Activated CD8-positive, alpha-beta memory T cell treated with anti-CD3 and anti-CD28 coated beads for 4 hours (primary cell): ENCODE results near the gene DAGLA.
A peak's percentile ranks its signal among the peaks of the same experiment; 100 is the strongest.
"Not testable (repeated sequence)": the region's sequence is repeated elsewhere in the genome, so short reads cannot be mapped to it uniquely, and the experiment has no call there.

Experiments
- DNase-seq, 2 donors: peaks; one replicate each; pipeline ENCODE4 v3.0.0-alpha.2; 2020; ENCODE audit warnings: low read depth in 2 of 2

Gene DAGLA, protein sequence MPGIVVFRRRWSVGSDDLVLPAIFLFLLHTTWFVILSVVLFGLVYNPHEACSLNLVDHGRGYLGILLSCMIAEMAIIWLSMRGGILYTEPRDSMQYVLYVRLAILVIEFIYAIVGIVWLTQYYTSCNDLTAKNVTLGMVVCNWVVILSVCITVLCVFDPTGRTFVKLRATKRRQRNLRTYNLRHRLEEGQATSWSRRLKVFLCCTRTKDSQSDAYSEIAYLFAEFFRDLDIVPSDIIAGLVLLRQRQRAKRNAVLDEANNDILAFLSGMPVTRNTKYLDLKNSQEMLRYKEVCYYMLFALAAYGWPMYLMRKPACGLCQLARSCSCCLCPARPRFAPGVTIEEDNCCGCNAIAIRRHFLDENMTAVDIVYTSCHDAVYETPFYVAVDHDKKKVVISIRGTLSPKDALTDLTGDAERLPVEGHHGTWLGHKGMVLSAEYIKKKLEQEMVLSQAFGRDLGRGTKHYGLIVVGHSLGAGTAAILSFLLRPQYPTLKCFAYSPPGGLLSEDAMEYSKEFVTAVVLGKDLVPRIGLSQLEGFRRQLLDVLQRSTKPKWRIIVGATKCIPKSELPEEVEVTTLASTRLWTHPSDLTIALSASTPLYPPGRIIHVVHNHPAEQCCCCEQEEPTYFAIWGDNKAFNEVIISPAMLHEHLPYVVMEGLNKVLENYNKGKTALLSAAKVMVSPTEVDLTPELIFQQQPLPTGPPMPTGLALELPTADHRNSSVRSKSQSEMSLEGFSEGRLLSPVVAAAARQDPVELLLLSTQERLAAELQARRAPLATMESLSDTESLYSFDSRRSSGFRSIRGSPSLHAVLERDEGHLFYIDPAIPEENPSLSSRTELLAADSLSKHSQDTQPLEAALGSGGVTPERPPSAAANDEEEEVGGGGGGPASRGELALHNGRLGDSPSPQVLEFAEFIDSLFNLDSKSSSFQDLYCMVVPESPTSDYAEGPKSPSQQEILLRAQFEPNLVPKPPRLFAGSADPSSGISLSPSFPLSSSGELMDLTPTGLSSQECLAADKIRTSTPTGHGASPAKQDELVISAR

DNA sequence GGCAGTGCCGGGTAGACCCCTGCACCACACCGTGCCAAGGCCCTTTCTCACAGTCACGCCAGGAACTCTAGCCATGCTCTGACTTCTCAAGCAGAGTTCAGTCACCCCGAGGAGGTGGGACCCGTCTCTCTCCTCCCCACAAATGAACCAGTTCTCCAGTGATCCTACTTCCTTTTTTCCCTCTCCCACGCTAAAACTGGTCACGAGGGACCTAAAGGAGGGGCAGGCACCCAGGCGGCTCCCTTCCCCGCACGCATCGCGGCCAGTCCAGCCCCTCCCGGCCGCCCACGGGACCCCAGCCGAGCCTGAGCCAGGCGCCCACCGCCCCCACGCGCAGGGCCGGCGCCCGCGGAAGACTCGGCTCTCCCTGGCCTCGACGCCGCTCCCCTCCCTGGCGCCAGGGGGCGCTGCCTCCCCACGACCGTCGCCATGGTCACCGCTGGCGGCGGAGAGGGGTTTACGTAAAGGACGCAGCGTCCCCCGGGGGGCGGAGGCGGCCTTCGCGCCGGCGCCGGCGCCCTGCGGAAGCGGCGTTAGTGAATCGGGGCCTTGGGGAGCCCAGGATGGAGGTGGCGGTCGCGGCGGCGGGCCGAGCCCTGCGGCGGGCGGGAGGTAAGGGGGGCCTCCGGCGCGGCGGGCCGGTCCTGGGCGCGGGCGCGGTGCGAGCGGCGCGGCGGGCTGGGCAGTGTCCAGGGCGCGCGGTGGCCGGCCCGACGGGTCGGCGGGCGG lies at the start of gene DAGLA:
Gene DAGLA, plus strand, starts transcription at position 499 of the 729 bp plus-strand sequence. CDS start 39,765 bp downstream, outside the sequence.
- peak; percentile 59 to 64 for DNase-seq

DNA sequence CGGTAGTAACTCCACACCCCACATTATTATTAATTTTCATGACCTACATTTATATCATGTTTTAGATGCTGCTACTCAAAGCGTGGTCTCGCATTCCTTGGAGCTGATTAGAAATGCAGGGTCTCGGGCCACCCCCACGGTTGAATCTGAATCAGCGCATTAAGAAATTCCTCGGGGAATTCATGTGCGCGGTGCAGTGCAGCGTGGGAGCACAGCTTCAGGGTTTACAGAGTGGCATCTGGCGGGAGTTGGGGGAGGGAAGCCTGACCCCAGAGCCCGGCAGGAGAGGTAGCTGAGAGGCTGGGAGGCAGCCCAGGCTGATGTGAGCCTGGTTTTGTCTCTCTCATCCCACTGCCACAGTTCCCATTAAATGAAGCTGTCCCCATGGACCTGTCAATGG lies 48.1 kb upstream of the DAGLA start:
- DNase-seq: no peak

DNA sequence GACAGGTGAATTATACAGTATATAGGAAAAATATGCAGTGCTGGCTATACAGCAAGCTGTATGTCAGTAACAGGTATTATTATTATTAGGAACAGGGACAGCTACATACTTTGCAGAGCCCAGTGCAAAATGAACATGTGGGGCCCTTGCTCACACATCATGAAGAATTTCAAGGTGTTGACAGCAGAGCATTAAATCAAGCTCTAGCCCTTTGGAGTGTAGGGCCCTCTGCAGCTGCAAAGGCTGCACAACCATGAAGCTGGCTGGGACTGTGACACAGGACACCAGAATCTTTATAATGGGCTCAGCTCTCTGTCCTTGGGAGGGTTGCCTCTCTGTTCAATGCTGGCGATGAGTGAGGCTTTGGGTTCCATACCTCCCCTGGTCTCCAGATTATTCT lies 44.9 kb upstream of the DAGLA start:
- DNase-seq: no peak

DNA sequence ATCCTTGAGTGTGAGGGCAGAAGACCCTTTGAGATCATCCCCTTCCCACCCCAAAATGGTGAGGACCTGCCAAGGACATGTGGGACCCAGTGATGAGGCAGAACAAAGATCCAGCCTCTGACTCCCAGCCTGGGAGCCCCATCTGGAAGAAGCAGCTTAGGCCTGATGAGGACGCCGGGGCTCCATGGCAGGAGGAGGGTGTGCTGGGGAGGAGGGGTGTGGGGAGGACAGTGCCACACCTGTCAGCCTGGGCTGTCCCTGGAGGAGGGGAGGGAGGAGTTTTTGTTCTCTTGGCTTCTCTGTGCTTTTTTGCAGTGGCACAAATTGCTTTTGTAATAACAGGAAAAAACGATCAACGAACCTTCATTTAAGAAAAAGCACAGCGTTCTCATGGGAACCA lies 44.4 kb upstream of the DAGLA start:
- no peak for DNase-seq

DNA sequence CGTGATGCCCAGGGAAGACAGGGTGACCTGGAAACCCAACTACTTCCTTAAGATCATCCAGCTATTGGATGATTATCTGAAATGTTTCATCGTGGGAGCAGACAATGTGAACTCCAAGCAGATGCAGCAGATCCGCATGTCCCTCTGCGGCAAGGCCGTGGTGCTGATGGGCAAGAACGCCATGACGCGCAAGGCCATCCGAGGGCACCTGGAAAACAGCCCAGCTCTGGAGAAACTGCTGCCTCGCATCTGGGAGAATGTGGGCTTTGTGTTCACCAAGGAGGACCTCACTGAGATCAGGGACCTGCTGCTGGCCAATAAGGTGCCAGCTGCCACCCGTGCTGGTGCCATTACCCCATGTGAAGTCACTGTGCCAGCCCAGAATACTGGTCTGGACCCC lies 43.5 kb upstream of the DAGLA start:
- DNase-seq: no peak

DNA sequence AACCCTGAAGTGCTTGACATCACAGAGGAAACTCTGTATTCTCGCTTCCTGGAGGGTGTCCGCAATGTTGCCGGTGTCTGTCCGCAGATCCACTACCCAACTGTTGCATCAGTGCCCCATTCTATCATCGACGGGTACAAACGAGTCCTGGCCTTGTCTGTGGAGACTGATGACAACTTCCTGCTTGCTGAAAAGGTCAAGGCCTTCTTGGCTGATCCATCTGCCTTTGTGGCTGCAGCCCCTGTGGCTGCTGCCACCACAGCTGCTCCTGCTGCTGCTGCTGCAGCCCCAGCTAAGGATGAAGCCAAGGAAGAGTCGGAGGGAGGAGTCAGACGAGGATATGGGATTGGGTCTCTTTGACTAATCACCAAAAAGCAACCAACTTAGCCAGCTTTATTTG lies 42.9 kb upstream of the DAGLA start:
- no peak for DNase-seq

DNA sequence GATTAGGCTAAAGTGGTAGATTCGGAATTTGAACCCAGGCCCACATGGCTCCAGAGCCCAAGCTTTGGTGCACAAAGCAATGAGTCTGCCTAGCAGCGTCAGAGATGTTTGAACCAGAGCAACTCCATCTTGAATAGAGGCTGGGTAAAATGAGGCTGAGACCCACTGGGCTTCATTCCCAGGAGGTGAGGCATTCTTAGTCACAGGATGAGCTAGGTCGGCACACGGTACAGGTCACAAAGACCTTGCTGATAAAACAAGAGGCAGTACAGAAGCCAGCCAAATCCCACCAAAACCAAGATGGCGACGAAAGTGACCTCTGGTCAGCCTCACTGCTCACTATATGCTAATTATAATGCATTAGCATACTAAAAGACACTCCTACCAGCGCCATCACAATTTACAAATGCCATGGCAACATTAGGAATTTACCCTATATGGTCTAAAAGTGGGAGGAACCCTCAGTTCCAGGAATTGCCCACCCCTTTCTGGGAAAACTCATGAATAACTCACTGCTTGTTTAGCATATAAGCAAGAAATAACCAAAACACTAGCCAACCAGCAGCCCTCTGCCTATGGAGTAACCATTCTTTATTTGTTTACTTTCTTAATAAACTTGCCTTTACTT lies 40.3 kb upstream of the DAGLA start:
- DNase-seq: no peak

DNA sequence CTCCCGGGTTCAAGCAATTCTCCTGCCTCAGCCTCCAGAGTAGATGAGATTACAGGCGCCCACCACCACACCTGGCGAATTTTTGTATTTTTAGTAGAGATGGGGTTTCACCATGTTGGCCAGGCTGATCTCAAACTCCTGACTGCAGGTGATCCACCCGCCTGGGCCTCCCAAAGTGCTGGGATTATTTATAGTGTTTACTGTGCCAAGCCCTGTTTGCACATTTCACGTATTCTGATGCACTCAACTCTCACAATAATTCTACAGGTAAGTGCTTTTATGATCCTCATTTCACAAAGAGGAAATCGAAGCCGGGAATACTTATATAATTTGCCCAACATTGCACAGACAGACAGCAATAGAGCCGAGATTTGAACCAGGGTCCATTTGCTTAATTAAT lies 38.0 kb upstream of the DAGLA start:
- DNase-seq: no peak

DNA sequence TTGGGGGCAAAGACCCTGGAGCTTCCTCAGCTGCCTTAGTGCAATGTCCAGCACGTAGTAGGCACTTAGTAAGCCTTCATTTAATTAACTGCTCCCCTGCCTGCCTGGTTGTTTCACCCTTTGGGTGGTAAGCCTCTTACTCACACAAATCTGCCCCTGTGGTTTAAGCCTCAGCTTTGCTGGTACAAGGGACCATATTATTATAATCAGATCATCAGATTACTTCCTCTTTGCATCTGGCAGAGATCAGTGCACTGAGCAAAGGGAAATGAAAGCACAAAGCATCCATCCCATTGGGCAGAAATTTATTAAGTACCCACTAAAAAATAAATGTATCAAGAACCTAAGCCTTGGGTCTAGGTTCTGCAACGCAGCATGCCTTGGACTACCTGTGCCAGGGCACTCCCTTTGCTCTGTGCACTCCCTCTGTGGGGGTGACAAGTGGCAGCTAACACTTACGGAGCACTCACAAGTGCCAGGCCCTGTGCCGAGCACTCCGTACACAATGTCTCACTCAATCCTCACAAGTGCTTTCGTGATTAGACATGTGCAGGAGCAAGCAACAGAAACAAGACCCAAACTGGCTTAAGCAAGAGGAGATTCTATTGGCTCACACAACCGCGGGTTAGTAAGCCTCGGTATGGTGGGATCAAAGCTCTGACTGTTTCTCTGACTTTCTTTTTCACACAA lies 34.9 kb upstream of the DAGLA start:
- DNase-seq: no peak

DNA sequence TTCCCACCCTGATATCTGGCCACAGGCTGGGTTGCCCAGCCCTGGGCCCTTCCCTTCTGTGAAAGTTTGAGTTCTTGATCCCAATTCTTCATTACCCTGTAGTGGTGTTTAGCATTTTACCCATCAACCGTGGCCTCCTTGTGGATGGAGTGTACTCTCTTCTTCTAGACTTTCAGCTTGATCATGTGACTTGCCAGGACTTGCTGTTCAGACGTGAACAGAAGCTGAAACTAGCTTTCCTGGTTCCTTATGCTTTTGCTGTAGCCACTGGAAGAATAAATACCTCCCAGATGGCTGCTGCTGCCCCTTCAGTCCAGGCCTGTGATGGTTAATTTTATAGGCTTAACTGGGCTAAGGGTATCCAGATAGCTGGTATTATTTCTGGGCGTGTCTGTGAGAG lies 32.7 kb upstream of the DAGLA start:
- DNase-seq: no peak

DNA sequence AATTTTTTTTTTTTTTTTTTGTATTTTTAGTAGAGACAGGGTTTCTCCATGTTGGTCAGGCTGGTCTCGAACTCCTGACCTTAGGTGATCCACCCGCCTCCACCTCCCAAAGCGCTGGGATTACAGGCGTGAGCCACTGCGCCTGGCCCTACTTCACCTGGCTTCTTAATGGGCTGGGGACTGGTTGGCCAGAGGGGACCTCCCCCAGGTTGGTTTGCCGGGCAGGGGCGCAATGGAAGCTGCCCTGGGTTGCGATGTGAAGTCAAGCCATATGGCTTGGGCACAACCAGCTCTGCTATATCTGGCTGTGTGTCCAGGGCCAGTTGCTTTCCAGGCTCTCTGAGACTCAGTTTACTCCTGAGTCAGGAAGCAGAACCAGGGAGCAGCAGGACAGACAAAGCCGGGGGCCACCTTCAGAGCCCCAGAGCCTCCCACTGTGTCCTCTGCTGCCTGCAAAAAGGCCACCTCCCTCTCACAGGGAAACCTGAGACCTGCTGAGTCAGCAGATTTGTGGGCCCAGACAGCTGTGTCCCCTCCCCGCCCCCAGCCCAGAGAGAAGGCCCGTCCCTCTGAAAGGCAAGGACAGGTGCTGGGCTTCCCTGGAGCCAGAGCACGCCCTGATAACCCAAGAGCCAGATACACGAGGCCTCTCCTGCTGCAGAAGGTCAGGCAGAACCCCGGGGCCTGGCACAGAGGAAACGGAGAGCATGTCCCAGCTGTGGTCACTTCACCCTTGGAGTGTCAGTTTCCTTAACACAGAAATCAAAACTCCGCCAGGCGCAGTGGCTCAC lies 29.2 kb upstream of the DAGLA start:
- DNase-seq: no peak

DNA sequence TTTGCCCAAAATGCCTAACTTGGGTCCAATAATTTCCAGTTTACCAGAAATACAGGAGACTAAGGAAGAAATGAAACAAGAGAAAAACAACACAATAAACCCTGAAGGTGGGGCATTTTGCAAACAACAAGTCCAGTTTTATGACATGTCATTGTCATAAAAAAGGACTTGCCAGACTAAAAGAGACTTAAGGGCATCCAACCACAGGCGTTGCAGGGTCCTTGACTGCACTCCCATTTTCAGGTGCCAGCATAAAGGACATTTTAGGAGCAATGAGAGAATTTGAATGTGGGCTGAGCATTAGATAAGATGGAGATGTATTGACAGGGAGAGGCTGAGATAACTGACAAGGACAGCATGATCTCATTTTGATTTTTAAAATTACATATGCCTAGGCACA lies 28.1 kb upstream of the DAGLA start:
- DNase-seq: no peak

DNA sequence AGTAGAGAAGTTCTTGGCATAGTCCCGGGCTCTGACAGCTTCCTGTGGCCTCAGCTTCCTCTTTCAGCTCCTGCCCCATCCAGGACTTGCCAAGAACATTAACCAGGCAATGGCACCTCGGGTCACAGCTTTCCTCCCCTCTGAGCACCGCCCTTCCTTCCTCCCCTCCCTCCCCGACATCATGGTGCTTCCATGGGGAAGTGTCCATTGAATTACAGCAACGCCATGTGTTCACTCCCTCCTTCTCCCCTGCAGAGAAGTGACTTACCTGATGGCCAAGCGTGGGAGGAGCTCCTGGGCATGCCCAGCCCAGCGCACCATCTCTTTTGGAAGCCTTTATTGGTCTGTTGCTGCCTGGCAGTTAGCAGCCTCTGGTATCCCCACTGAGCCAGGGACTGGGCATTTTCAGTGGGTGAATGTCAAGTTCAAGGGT lies 25.8 kb upstream of the DAGLA start:
- no peak for DNase-seq

DNA sequence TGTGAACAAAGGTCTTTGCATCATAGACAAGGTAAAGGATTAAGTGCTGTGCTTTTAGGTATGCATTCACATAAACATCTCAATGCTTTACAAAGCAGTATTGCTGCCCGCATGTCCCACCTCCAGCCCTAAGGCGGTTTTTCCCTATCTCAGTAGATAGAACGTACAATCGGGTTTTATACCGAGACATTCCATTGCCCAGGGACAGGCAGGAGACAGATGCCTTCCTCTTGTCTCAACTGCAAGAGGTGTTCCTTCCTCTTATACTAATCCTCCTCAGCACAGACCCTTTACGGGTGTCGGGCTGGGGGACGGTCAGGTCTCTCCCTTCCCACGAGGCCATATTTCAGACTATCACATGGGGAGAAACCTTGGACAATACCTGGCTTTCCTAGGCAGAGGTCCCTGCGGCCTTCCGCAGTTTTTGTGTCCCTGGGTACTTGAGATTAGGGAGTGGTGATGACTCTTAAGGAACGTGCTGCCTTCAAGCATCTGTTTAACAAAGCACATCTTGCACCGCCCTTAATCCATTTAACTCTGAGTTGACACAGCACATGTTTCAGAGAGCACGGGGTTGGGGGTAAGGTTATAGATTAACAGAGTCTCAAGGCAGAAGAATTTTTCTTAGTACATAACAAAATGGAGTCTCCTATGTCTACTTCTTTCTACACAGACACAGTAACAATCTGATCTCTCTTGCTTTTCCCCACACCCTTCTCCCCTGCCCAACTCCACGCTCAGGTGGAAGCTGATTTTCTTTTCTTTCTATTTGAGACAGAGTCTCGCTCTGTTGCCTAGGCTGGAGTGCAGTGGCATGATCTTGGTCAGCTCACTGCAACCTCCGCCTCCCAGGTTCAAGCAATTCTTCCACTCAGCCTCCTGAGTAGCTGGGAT lies 24.7 kb upstream of the DAGLA start:
- not testable (repeated sequence) for DNase-seq

DNA sequence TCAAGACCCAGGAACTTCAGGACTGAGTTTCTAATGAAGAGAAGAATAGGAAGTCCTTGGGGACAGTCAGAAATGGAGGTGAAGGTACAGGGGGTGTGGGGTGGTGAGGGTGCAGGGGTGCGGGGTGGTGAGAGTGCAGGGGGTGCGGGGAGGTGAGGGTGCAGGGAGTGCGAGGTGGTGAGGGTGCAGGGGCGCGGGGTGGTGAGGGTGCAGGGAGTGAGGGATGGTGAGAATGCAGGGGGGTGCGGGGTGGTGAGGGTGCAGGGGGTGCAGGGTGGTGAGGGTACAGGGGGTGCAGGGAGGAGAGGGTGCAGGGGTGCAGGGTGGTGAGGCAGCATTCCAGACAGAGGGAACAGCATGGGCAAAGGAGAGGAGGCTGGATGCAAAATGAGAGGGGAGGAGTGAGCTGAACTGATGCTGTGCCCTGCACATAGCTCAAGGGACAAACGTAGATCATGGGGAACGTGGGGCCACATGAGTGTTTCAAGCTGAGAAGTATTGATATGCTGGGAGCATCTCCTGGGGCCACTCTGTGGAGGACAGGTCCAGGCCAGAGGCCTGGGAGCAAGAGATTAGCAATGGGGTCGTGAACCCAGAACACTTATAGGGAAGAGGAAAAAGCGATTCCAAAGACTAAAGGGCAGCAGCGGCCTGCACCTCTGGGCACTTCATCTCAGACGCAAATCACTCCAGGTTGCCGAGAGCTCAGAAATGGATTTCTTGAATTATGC lies 23.7 kb upstream of the DAGLA start:
- DNase-seq: no peak

DNA sequence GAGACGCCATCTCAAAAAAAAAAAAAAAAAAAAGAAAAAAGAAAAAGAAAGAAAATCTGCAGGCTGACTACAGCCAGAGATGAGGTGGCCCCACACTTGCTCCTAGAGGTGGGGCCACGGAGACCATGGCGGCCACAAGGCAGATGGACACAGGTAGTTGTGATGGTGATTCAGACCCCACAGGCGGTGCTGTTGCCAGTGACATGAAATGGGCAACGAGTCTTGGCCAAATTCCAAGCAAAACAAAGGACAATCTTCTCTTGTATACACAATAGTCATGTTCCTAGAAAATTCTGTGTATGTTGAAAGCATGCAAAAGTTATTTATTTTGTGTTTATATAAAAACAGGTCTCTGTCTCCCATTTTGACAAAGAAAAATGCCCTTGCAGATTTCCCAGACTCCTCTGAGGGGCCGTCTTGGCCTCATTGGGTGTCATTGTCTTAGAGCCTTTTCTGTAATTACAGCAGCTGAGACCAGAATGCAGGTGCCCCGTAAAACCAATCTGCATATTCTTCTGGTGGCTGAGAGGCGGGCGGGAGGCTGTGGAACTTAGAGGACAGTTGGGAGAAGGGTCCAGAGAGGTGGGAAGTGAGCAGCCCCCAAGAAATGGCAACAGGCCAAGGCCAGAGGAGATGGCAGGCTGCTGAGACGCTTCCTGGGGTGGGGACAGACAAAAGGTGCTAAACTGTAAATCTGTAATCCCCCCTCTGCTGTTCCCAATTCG lies 22.5 kb upstream of the DAGLA start:
- no peak for DNase-seq

DNA sequence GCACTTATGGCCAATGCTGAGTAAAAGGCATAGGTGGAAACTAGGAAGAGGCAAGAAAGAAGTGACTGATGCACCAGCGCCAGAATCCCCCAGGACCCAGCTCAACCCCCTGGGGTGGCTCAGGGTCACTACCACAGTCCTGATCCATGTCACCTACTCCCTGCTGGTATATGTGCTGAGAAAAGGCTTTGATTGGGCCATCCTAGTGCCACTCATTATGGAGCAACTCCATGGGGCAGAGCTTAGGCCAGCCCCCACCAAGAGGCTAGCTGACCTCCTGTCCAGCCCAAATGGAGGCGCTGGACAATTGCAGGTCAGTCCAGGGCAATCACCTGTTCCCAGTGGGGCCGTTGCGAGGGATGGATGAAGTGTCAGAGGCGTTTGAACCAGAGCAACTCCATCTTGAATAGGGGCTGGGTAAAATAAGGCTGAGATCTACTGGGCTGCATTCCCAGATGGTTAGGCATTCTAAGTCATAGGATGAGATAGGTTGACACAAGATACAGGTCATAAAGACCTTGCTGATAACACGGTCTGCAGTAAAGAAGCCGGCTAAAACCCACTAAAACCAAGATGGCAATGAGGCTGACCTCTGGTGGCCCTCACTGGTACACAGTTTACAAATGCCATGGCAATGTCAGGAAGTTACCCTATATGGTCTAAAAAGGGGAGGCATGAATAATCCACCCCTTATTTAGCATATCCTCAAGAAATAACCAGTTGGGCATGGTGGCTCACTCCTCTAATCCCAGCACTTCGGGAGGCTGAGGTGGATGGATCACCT lies 20.6 kb upstream of the DAGLA start:
- no peak for DNase-seq
